Body of pancreas (tissue), 4 donors: ENCODE results near the gene SMPDL3A. TPM values are rescaled to one million over a fixed set of nuclear protein-coding genes. Genes with fewer than 3 reads are reported as not detected.

Experiments
- ATAC-seq: fragments of 150-250 bp; one replicate; pipeline ENCODE4 v1.9.1; 2016
- DNase-seq, 4 donors: peaks; one replicate each; pipeline ENCODE4 v3.0.0-alpha.2; 2019
- H3K27ac ChIP-seq, 4 donors: fragments of 200-600 bp; sonication (generic); 1 replicate in 3 of 4; 2 replicates in 1 of 4; pipeline versions ENCODE4 v1.5.1 to v1.6.1; 2016 to 2019; ENCODE audit warnings: mild to moderate bottlenecking in 1 of 4, mixed read lengths in 1 of 4, moderate library complexity in 1 of 4
- H3K27me3 ChIP-seq, 2 donors: fragments of 200-600 bp; sonication (generic); one replicate each; pipeline ENCODE4 v1.6.0; 2016; ENCODE audit warnings: mild to moderate bottlenecking in 1 of 2
- H3K36me3 ChIP-seq, 2 donors: fragments of 200-600 bp; sonication (generic); replicated peaks in 1 of 2; 2 replicates each; pipeline ENCODE4 v1.5.1; 2016; ENCODE audit warnings: low read depth in 2 of 2; ENCODE audit not compliant: insufficient read depth in 1 of 2
- H3K4me1 ChIP-seq: fragments of 200-600 bp; sonication (generic); one replicate; pipeline ENCODE4 v1.6.0; 2016
- H3K4me3 ChIP-seq, 2 donors: fragments of 200-600 bp; sonication (generic); 1 replicate in 1 of 2; 2 replicates in 1 of 2; pipeline ENCODE4 v1.5.1; 2016 to 2019
- H3K9me3 ChIP-seq, 3 donors: fragments of 200-600 bp; sonication (generic); 1 replicate in 2 of 3; 2 replicates in 1 of 3; pipeline ENCODE4 v1.5.1; 2016
- CTCF ChIP-seq, 7 experiments: fragments of 450-650 bp in 4 of 7; fragments of 200-600 bp in 3 of 7; sonication (generic) in 3 of 7; IDR thresholded peaks; one replicate each; pipeline ENCODE4 v1.5.1; 2016 to 2019; ENCODE audit warnings: antibody characterized with exemption in 7 of 7
- POLR2A ChIP-seq, 3 donors: fragments of 450-650 bp; IDR thresholded peaks; one replicate each; pipeline ENCODE4 v1.6.1; 2016; ENCODE audit warnings: antibody characterized with exemption in 3 of 3, mild to moderate bottlenecking in 2 of 3
- WGBS, 2 donors: methylation state at CpG; one replicate each; pipeline ENCODE4 v1.1.5; 2017; 5-methylcytosine and 5-hydroxymethylcytosine counted together
- intact Hi-C: fragments of 100-400 bp; cut with DNase I; formaldehyde crosslinking; loops from one replicate; pipeline ENCODE4 v1.15.1; 2023
- small RNA-seq: library from RNA; depleted of rRNA; stranded (forward); fragments of <200 nt; gene quantifications from one replicate; pipeline ENCODE3, GENCODE V24; 2016
- total RNA-seq, 2 donors: library from RNA; depleted of rRNA; stranded (reverse); fragments of >200 nt; gene quantifications; one replicate each; pipeline ENCODE4 v1.1.0, GENCODE V29; 2016

Gene SMPDL3A
- total RNA-seq, 2 donors from 2014 or later = 11.5 to 21.3 TPM

GRCh38 chr6:122839906-122840305, 50.8 kb downstream of the SMPDL3A start:
- DNase-seq (no peak), ATAC-seq (no peak)
- 59 to 62% methylated on average over 8 of the region's 8 CpGs for WGBS, 2 donors
- Histone ChIP-seq H3K4me3 (no peak overlapping the region), H3K27me3 (no peaks in the 10 kb centered on the region), H3K4me1 (no peaks in the 10 kb centered on the region), H3K27ac (no peak overlapping the region), H3K36me3 (no peaks in the 10 kb centered on the region), H3K9me3 (no peaks in the 10 kb centered on the region)
- intact Hi-C loops = loop anchor here (5.0 kb wide), 1 partner anchor 108 kb away; no protein-coding TSS in a partner anchor
- TF ChIP-seq CTCF (IDR thresholded peaks at IDR 0.05) (no peak), POLR2A (IDR thresholded peaks at IDR 0.05) (no peak)

GRCh38 chr6:122845464-122845863, 56.4 kb downstream of the SMPDL3A start:
- intact Hi-C loops = no loop called here
- no peaks in the 10 kb centered on the region for H3K4me1 ChIP-seq
- H3K27me3 ChIP-seq = no peaks in the 10 kb centered on the region
- DNase-seq (no peak), ATAC-seq (no peak)
- no peak overlapping the region for H3K27ac ChIP-seq
- no peak overlapping the region for H3K4me3 ChIP-seq
- H3K36me3 ChIP-seq = no peaks in the 10 kb centered on the region
- H3K9me3 ChIP-seq = no peaks in the 10 kb centered on the region
- TF ChIP-seq CTCF (IDR thresholded peaks at IDR 0.05) (no peak), POLR2A (IDR thresholded peaks at IDR 0.05) (no peak)
- 88 to 89% methylated on average over 9 of the region's 9 CpGs for WGBS, 2 donors

- Histone ChIP-seq H3K4me1 (no peaks in the 10 kb centered on the region), H3K9me3 (no peaks in the 10 kb centered on the region), H3K27me3 (no peaks in the 10 kb centered on the region), H3K27ac (no peak overlapping the region), H3K4me3 (no peak overlapping the region), H3K36me3 (no peaks in the 10 kb centered on the region)
- WGBS, 2 donors = 58 to 61% methylated on average over 3 of the region's 3 CpGs
- TF ChIP-seq CTCF (IDR thresholded peaks at IDR 0.05) (no peak), POLR2A (IDR thresholded peaks at IDR 0.05) (no peak)
- no peak for ATAC-seq
- DNase-seq = no peak
- intact Hi-C loops = no loop called here
Observed at GRCh38 chr6:122845916-122846612, 57.0 kb downstream of the SMPDL3A start.

GRCh38 chr6:122853259-122853995, 64.4 kb downstream of the SMPDL3A start:
- DNase-seq = no peak
- intact Hi-C loops = no loop called here
- WGBS, 2 donors = 71 to 77% methylated on average over 6 of the region's 6 CpGs
- no peaks in the 10 kb centered on the region for H3K9me3 ChIP-seq
- no peak overlapping the region for H3K4me3 ChIP-seq
- no peak for ATAC-seq
- no peaks in the 10 kb centered on the region for H3K27me3 ChIP-seq
- TF ChIP-seq POLR2A (IDR thresholded peaks at IDR 0.05) (no peak), CTCF (IDR thresholded peaks at IDR 0.05) (no peak)
- no peaks in the 10 kb centered on the region for H3K36me3 ChIP-seq
- no peaks in the 10 kb centered on the region for H3K4me1 ChIP-seq
- no peak overlapping the region for H3K27ac ChIP-seq

Small RNAs within 50 kb of the gene (small RNA-seq; reads per million reads assigned to genes)
- not detected for gene RN7SL564P

Other genes starting within 250 kb of the SMPDL3A start
- 10 to 100 TPM in 1 of 2 donors, not detected in 1; 13.0 TPM for gene PKIB, start 178.9 kb upstream of the SMPDL3A start, total RNA-seq
- not detected for gene FABP7, start 9.5 kb upstream of the SMPDL3A start, total RNA-seq
- under 1 TPM in 1 of 2 donors, not detected in 1; under 0.01 TPM for gene CLVS2, start 207.0 kb downstream of the SMPDL3A start, total RNA-seq